DMS114 treated with DMSO at 0.1 percent for 48 hours (cell line): ENCODE data around the gene NTPCR.

ENCODE experiments used
- DNase-seq: peaks from one replicate; lab custom pipeline; 2025; ENCODE audit not compliant: unreplicated experiment; lab: John Stamatoyannopoulos, UW

Gene NTPCR

GRCh38 chr1:233005703-233006102 lies 55.3 kb downstream of the NTPCR start:
- no peak for DNase-seq

- DNase-seq, result no peak
These were observed 55.7 kb downstream of the NTPCR start for GRCh38 chr1:233006108-233006507.

GRCh38 chr1:233006541-233006973 lies 56.1 kb downstream of the NTPCR start:
- no peak for DNase-seq

DNA sequence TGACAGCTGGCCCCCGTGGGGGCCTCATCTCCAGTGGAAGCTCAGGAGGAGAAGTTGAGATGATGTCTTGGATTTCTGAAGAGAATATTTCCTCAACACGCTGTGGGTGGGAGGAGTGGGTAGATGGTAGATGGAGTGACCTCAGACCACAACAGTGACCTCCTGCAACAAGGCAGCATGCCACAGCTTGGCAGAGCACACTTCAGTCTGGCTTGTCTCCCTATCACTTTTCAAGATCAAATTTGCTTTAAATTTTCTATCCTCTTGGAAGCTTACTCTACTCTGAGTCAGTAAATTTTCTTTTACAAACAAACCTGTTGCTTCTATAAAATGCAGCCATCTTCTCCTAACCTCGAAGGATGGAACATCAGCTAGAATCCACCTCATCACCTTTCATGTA lies 59.7 kb downstream of the NTPCR start:
- DNase-seq, result no peak

DNA sequence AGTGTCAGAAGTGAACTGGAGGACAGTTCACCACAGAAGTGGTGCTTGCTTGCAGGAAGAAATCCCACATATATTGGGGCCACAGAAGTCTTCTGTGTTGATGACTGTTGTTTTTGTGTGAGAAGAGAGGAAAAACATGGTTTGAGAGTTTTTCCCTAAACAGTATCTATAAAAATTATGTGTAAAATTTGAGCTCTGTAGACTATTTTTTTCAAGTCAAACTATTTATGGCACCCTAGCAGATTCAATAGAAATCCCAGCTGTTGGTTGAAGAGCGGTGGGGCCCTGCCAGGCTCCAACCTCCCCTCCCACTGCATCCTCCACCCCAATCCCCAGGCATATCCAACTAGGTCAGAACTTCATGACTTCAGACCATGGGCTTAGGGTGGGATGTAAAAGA lies 61.6 kb downstream of the NTPCR start:
- DNase-seq, result no peak

DNA sequence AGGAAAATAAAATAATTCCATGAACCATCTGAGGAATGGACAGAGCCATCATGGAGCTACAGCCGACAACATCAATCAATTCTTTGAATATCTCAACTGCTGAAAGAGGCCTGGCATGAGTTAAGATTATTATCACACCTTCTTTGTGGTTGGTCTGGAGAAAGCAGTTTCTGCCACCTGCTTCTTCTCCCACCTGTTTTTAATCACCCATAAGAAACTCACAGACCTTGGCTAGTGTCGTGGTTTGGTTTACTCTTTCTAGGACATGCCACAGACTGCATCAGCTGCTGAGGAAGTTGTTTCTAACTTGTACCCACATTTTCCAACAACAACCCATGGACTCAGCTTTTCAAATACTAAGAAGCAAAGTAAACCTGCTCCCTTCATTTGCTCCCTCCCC lies 65.6 kb downstream of the NTPCR start:
- DNase-seq, result no peak

DNA sequence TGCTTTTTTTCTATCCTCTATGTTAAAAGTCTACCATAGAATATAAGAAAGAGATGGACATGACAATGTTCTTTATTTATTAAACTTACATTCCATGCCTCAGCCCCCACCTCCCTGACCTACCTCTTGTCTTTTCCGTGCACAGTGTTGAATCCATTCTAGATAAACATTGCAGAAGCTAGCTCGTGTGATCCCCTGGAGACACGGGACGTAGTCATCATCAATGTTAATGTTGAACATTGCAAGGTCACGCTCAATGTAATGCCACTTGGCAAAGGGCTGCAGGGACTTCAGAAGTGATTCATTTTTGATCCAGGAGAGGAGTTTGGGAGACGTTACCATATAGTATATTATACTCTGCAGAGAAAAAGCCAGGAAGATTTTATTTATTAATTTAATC lies 66.4 kb downstream of the NTPCR start:
- DNase-seq, result no peak

- DNase-seq, result no peak
These were observed 68.7 kb downstream of the NTPCR start for GRCh38 chr1:233019083-233019482.

- no peak for DNase-seq
These were observed 69.4 kb downstream of the NTPCR start for GRCh38 chr1:233019778-233020325.

DNA sequence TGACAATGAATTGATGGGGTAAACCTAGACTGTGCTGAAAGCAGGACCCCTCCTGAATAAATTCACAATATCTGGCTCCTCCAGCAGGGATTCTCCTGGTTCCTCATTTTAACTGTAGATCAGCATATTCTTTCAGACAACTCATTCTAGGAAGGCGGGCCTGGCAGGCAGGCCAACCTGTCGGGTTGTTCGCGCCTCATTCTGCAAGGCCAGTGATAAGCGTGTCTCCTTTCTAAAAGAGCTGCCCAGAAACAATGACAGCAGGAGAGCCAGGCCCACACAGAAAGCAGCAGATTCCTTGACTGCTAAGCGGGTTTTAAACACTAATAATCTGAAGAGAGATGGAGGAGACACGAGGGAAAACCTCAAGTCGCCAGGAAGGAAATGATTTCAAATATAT lies 70.0 kb downstream of the NTPCR start:
- no peak for DNase-seq

GRCh38 chr1:233022246-233022645 lies 71.8 kb downstream of the NTPCR start:
- no peak for DNase-seq

DNA sequence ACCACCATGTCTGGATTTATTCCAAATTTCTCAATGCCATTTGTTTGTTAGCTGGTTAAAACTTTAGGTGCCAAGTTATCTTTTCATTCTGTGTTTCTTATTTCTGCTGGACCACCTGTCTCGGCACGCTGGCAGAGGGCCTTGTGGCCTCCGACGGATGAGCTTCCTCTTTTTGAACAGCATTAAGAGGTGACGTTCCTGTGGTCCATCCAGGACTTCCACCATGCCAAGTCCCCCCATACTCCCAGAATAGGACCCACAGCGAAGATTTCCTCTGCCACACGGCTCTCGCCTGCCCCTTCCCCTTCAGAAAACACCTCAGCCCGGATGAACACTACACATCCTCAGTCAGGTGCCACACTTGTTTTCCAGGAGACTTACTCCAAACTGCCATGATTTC lies 73.8 kb downstream of the NTPCR start:
- no peak for DNase-seq

DNA sequence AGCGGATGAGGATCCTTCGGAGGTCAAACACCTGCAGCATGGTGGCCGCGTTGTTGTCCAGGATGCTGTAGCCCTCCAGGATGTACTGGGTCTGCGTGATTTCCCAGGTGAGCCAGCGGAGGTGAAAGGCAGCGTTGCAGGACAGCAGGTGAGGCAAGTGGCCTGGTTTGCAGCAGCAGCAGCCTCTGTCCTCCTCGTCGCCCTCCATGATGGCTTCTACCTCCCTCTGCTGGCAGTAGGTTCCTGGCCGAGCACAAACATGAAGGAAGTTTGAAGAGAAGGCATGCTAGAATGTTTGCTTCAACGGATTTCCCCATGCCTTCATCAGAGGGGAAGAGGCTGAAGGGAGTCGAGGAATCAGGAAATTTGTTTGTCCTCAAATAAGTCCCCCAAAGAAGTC lies 74.7 kb downstream of the NTPCR start:
- peak; percentile 23 for DNase-seq

DNA sequence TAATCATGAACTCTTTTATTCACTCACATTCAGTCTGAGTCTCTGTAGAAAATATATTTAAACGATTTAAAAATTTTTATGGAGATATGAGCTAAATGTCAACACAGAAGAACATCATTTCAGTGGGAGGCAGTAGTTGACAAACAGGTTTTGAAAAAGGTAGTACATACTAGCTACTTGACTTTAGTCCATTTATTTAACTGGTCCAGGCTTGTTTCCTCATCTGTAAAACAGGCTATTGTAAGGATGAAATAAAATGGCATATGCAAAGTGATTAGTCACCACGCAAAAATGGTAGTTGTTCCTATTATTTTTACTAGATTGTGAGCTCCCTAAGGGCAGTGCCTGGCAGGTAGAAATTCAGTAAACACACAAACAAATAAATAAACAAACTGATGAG lies 75.2 kb downstream of the NTPCR start:
- no peak for DNase-seq

DNA sequence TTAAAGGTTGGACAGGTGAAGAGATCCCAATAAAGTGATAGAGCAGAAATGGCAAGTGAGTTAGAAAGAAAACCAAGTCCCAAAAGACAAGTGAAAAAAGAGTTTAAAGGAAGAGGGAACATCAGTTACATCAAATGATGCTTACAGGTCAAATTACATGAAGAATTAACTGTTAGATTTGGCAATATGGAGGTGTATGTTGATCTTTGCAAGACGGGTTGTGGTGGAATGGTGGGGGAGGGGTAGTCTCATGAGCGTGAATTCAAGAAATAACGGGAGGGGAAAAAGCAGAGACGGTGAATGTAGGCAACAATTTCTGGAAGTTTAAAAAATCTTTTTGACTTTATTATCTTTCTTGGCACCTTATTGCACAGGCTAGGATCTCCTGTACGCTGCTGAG lies 76.6 kb downstream of the NTPCR start:
- DNase-seq, result no peak

GRCh38 chr1:233031521-233031920 lies 81.1 kb downstream of the NTPCR start:
- DNase-seq, result no peak

DNA sequence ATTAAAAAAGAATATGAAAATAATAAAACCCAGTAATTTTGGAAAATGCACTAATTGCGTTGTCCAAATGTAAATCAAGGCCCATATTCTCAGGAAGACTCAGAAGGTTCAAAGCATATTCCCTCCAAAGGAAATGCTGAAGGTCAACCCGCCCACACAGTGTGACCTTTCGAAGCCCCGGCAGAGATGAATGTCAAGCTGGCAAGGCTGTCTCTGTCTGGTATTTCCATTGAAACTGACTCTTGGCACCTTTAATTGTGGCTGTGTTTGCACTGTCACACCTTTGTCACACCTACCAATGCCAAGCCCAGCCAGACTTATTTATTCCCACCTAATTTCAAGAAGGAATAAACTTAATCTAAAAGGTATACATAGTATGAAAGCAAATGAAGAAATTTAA lies 82.5 kb downstream of the NTPCR start:
- no peak for DNase-seq

- DNase-seq, result no peak
These were observed 83.0 kb downstream of the NTPCR start for GRCh38 chr1:233033361-233033760.
